WERI-Rb-1 (cell line): ENCODE measurements around the gene PTPN1.

Source experiments
- DNase-seq: peaks from one replicate; pipeline ENCODE4 v3.0.0-alpha.2; 2020
- H3K27ac ChIP-seq: fragments of 250-450 bp; sonication (Bioruptor Pico); 2 replicates; pipeline ENCODE4 v1.5.1; 2020; ENCODE audit warnings: mild to moderate bottlenecking, moderate library complexity
- H3K27me3 ChIP-seq: fragments of 250-450 bp; sonication (Bioruptor Pico); 2 replicates; pipeline ENCODE4 v1.5.1; 2021; ENCODE audit warnings: mild to moderate bottlenecking, low read depth, moderate library complexity; ENCODE audit not compliant: insufficient read depth, severe bottlenecking
- H3K36me3 ChIP-seq: fragments of 250-450 bp; sonication (Bioruptor Pico); 2 replicates; pipeline ENCODE4 v1.5.1; 2020; ENCODE audit warnings: mild to moderate bottlenecking, moderate library complexity
- H3K4me3 ChIP-seq: 2 replicates; pipeline ENCODE4 v1.5.1; 2011; ENCODE audit warnings: low read depth, mild to moderate bottlenecking, control low read depth, low read length
- H3K9me3 ChIP-seq: fragments of 250-450 bp; sonication (Bioruptor Pico); 2 replicates; pipeline ENCODE4 v1.5.1; 2021; ENCODE audit warnings: mild to moderate bottlenecking, moderate library complexity; ENCODE audit not compliant: severe bottlenecking
- TF ChIP-seq, protein P1 (sequence below): IDR thresholded peaks from 2 replicates; pipeline ENCODE4 v1.5.1; 2011; ENCODE audit warnings: low read depth, mild to moderate bottlenecking, control low read depth, inconsistent platforms, low read length

The PTPN1 gene

DNA sequence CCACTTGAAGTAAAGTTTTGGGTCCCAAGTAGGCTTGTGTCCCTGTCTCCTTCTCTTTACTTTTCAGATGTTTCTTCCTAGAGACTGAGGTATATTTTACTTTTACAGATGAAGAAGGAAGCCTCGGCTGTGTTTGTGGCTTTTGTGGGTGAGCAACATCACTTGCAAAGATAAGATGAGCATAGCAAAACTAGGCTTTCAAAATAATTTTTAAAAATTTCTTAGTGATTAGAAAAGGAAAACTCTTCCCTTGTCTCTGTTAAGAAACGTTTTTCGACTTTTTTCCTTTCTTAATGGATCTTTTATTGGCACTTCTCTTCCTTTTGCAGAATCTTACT lies 7.6 kb downstream of the PTPN1 start:
- H3K27me3 ChIP-seq: no peaks in the 10 kb centered on the region
- TF ChIP-seq, protein P1, sequence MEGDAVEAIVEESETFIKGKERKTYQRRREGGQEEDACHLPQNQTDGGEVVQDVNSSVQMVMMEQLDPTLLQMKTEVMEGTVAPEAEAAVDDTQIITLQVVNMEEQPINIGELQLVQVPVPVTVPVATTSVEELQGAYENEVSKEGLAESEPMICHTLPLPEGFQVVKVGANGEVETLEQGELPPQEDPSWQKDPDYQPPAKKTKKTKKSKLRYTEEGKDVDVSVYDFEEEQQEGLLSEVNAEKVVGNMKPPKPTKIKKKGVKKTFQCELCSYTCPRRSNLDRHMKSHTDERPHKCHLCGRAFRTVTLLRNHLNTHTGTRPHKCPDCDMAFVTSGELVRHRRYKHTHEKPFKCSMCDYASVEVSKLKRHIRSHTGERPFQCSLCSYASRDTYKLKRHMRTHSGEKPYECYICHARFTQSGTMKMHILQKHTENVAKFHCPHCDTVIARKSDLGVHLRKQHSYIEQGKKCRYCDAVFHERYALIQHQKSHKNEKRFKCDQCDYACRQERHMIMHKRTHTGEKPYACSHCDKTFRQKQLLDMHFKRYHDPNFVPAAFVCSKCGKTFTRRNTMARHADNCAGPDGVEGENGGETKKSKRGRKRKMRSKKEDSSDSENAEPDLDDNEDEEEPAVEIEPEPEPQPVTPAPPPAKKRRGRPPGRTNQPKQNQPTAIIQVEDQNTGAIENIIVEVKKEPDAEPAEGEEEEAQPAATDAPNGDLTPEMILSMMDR: no peak
- peaks cover 8% of the 10 kb centered on the region for H3K36me3 ChIP-seq
- no peak for DNase-seq
- no peak overlapping the region for H3K27ac ChIP-seq
- H3K4me3 ChIP-seq: no peak overlapping the region
- H3K9me3 ChIP-seq: no peaks in the 10 kb centered on the region

DNA sequence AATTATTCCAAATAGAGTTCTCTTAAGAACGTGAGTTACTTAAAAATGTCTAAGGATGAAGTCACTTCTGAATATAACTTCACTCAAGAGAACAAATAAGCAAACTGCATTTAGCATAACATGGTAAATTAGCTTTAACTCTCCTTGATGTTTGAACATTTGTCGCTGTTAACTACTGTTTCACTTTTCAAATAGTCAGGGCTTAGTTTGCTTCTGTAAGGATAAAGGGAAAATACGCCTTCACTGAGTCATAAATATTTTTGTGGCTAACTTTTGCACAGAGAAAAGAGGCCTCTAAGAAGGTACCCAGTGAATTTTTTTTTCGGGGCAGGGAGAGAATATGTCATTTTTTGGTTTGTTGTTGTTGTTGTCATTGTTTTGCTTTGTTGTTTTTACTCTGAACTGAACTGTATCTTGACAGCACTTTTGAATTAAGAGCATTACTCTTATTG lies 8.1 kb downstream of the PTPN1 start:
- no peak for DNase-seq
- Histone ChIP-seq H3K4me3 (no peak overlapping the region), H3K9me3 (no peaks in the 10 kb centered on the region), H3K27ac (no peak overlapping the region), H3K36me3 (peaks cover 8% of the 10 kb centered on the region), H3K27me3 (no peaks in the 10 kb centered on the region)
- TF ChIP-seq, protein P1: no peak

DNA sequence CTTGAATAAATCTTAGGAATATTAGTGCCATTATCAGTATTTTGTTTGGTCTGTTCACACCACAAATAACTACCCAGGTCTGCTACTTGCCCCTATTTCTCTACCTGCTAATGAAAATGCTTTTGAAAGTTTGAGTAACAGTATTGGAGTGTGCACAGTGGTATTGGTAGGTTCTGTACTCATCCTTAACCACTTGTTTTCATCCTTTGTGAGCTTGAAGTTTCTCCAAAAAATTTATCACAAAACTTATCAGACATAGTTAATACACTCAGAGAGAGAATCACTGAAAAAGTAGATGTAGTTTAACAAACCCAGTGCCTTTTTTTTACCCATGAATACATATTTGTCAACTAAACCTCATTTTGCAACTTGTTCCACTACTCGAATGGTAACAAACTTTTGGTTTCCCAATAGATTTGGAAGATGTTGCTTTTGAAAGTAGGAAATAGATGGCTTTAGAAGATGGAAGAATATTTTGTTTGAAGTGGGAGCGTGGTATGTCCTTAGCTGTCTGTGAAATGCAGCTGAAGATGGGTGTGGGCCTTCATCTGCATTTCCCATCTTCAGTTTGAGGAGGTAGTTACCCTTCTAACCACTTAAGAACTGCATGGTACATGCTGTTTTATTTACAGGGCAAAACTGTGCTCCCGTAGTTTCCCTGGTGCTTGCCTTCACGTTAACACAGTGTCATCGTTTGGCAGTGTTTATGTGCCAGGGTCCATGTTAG lies 9.0 kb downstream of the PTPN1 start:
- Histone ChIP-seq H3K27ac (no peak overlapping the region), H3K27me3 (no peaks in the 10 kb centered on the region), H3K9me3 (no peaks in the 10 kb centered on the region), H3K36me3 (peaks cover 8% of the 10 kb centered on the region), H3K4me3 (no peak overlapping the region)
- TF ChIP-seq, protein P1: no peak
- no peak for DNase-seq

DNA sequence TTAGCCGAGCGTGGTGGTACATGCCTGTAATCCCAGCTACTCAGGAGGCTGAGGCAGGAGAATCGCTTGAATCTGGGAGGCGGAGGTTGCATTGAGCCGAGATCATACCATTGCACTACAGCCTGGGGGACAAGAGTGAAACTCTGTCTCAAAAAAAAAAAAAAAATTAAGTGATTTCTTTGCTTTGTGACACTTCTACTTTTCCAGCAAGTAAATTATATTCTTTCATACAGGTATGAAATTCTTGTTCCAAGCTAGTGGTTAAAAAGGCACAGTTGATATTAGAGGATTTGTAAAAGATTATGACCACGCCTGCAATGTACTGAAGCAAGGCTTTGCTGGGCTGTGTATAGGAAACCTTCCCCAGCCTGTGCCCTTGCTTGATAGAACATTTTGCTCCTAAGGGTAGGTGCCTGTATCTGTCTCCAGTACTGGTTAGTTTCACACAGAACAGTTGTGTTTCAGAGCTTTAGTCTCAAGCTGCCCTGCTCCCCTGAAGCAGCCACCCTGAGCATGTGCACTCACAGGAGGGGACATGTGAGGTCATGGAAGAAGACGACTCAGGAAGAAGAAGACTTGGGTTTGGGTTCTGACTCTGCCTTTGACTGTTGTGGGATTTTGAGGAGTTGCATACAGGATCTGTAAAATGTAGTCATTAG lies 10.2 kb downstream of the PTPN1 start:
- Histone ChIP-seq H3K9me3 (no peaks in the 10 kb centered on the region), H3K27me3 (no peaks in the 10 kb centered on the region), H3K27ac (no peak overlapping the region), H3K4me3 (no peak overlapping the region), H3K36me3 (peaks cover 3% of the 10 kb centered on the region; the same call in 1 of the 2 replicates)
- TF ChIP-seq, protein P1: no peak
- DNase-seq: no peak

DNA sequence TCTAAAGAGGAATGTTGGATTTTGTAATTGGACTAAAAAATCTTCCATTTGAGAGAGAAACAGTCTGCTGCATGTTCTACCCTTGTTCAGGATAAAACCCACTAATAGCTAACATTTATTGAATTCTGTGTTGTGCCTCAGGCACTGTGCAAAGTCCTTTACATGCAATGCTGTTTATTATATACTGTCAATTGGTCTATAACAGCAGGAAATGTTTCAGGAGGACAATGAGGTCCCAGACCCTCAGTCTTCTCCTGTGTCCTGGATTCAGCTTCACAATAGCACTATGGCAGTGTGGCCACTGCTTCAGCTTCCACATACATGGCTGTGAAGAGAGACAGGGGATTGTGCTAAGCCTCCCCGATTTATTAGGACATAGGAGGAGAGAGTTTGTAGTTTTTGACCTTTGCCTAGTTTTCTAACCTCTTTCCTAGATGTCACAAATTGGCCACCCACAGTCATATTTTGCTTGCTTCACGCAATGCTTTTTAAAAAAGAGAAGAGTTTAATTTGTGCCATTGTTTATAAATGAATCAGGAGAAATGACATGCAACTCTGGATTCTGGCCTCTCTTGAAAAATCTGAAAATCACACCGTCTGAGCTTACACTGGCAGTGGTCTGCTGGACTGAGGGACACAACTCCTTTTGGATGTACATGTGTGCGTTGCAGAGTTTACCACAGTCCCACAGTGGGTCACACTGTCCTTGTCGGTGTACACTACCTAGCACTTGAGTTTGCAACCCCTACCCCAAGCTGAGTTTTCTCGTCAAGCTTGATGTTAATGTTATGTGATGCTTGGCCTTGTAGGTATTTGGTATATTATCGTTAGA lies 11.3 kb downstream of the PTPN1 start:
- DNase-seq: no peak
- H3K27me3 ChIP-seq: no peaks in the 10 kb centered on the region
- no peak overlapping the region for H3K27ac ChIP-seq
- H3K4me3 ChIP-seq: no peak overlapping the region
- no peaks in the 10 kb centered on the region for H3K9me3 ChIP-seq
- peaks cover 3% of the 10 kb centered on the region; the same call in 1 of the 2 replicates for H3K36me3 ChIP-seq
- TF ChIP-seq, protein P1: no peak
